HEK293 (cell line): Measurements from ENCODE around the gene MAML3.
A peak's percentile ranks its signal among the peaks of the same experiment; 100 is the strongest.

Experiments used
- KLF10 ChIP-seq: fragments of 450-650 bp; IDR thresholded peaks from 2 replicates; pipeline ENCODE4 v1.5.1; 2018; ENCODE audit warnings: missing biosample characterization, mild to moderate bottlenecking, missing genetic modification characterization
- SALL2 ChIP-seq: fragments of 450-650 bp; formaldehyde crosslinking; IDR thresholded peaks from 2 replicates; pipeline ENCODE4 v1.5.0; 2017; ENCODE audit warnings: missing biosample characterization, mild to moderate bottlenecking, missing genetic modification characterization, borderline replicate concordance
- SETDB1 ChIP-seq: IDR thresholded peaks from one replicate; pipeline ENCODE4 v1.6.1; 2017; ENCODE audit warnings: mild to moderate bottlenecking, low read length, moderate library complexity, mixed read lengths; ENCODE audit not compliant: insufficient read length
- SP7 ChIP-seq: fragments of 450-650 bp; formaldehyde crosslinking; IDR thresholded peaks from 2 replicates; pipeline ENCODE4 v1.5.1; 2016; ENCODE audit warnings: missing biosample characterization, missing genetic modification characterization
- TRIM28 ChIP-seq: IDR thresholded peaks from 2 replicates; pipeline ENCODE4 v1.6.1; 2011; ENCODE audit warnings: low read length, control low read depth, borderline replicate concordance
- WT1 ChIP-seq: fragments of 450-650 bp; formaldehyde crosslinking; IDR thresholded peaks from 2 replicates; pipeline ENCODE4 v1.5.1; 2016; ENCODE audit warnings: missing biosample characterization, missing genetic modification characterization
- ZBTB6 ChIP-seq: fragments of 450-650 bp; formaldehyde crosslinking; IDR thresholded peaks from 2 replicates; pipeline ENCODE4 v1.5.1; 2017; ENCODE audit warnings: missing biosample characterization, missing genetic modification characterization
- ZBTB7A ChIP-seq: fragments of 450-650 bp; formaldehyde crosslinking; IDR thresholded peaks from 2 replicates; pipeline ENCODE4 v1.5.1; 2016; ENCODE audit warnings: low read depth, missing biosample characterization, missing genetic modification characterization
- ZNF175 ChIP-seq: fragments of 450-650 bp; formaldehyde crosslinking; IDR thresholded peaks from 2 replicates; pipeline ENCODE4 v1.5.1; 2016; ENCODE audit warnings: missing biosample characterization, missing genetic modification characterization
- ZNF184 ChIP-seq: fragments of 450-650 bp; IDR thresholded peaks from 2 replicates; pipeline ENCODE4 v1.5.1; 2018; ENCODE audit warnings: missing biosample characterization, mild to moderate bottlenecking, missing genetic modification characterization
- ZNF37A ChIP-seq: fragments of 450-650 bp; IDR thresholded peaks from 2 replicates; pipeline ENCODE4 v1.5.1; 2018; ENCODE audit warnings: missing biosample characterization, missing genetic modification characterization
- ZNF549 ChIP-seq: fragments of 450-650 bp; IDR thresholded peaks from 2 replicates; pipeline ENCODE4 v1.5.1; 2018; ENCODE audit warnings: missing biosample characterization, missing genetic modification characterization, mild to moderate bottlenecking, inconsistent platforms, moderate library complexity
- ZNF623 ChIP-seq: fragments of 450-650 bp; formaldehyde crosslinking; IDR thresholded peaks from 2 replicates; pipeline ENCODE4 v1.5.1; 2016; ENCODE audit warnings: missing biosample characterization, missing genetic modification characterization
- ZNF660 ChIP-seq: fragments of 450-650 bp; IDR thresholded peaks from 2 replicates; pipeline ENCODE4 v1.5.1; 2018; ENCODE audit warnings: missing biosample characterization, mild to moderate bottlenecking, missing genetic modification characterization
- ZNF776 ChIP-seq: fragments of 450-650 bp; formaldehyde crosslinking; IDR thresholded peaks from 2 replicates; pipeline ENCODE4 v1.5.0; 2017; ENCODE audit warnings: missing biosample characterization, missing genetic modification characterization, borderline replicate concordance
- ZNF792 ChIP-seq: fragments of 450-650 bp; formaldehyde crosslinking; IDR thresholded peaks from 2 replicates; pipeline ENCODE4 v1.5.1; 2016; ENCODE audit warnings: missing biosample characterization, missing genetic modification characterization
- TF ChIP-seq, protein P1 (sequence below): fragments of 450-650 bp; formaldehyde crosslinking; IDR thresholded peaks from 2 replicates; pipeline ENCODE4 v1.5.1; 2016; ENCODE audit warnings: missing biosample characterization, missing genetic modification characterization
- TF ChIP-seq, protein P2 (sequence below): fragments of 450-650 bp; formaldehyde crosslinking; IDR thresholded peaks from 2 replicates; pipeline ENCODE4 v1.5.1; 2017; ENCODE audit warnings: missing biosample characterization, missing genetic modification characterization
- TF ChIP-seq, protein P3 (sequence below): fragments of 450-650 bp; formaldehyde crosslinking; IDR thresholded peaks from 2 replicates; pipeline ENCODE4 v1.5.1; 2016; ENCODE audit warnings: missing biosample characterization, missing genetic modification characterization
- TF ChIP-seq, protein P4 (sequence below): fragments of 450-650 bp; IDR thresholded peaks from 2 replicates; pipeline ENCODE4 v1.5.1; 2018; ENCODE audit warnings: missing biosample characterization, mild to moderate bottlenecking, missing genetic modification characterization
- TF ChIP-seq, protein P5 (sequence below): fragments of 450-650 bp; formaldehyde crosslinking; IDR thresholded peaks from 2 replicates; pipeline ENCODE4 v1.5.1; 2016; ENCODE audit warnings: missing biosample characterization, missing genetic modification characterization
- TF ChIP-seq, protein P6 (sequence below): fragments of 450-650 bp; formaldehyde crosslinking; optimal IDR thresholded peaks from 2 replicates; pipeline ENCODE3; 2016; ENCODE audit warnings: missing biosample characterization, mild to moderate bottlenecking, missing genetic modification characterization

Gene MAML3

DNA sequence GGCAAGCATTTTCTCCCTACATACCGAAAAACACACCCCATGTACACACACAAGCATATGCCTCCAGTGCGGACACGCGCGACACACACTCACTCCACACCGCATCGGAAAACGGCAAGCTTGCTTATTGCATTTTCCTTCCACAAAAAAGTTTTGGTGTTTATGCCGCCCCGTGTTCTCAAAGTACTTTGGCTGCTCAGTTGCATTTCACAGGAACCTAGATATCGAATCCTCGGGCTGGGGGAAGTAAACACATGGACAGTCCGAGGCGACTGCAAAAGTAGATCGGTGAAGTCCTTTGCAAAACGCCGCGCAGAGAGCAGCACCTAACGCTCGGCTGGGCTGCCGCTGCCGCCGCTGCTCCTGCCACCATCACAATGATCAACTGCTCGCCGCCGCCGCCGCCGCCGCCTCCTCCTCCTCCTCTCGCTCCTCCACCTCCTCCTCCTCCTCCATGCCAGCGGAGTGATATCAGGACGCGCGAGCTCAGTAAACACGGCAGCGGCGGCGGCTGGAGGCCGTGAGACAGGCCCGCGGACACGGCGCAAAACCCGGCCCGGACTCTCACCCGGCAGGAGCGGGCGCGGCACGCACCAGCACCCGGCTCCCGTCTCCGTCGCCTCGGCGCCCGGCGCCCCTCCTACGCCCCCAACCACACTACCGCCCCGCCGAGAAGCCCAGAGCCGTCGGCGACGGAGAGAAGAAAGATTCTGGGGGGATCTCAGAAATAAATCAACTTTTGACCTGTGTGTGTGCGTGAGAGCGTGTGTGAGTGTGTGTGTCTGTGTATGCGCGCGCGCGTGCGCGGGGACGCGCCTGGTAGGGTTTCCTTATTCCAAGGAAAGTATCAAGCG lies at the start of gene MAML3 (continued):
- TF ChIP-seq, protein P1, sequence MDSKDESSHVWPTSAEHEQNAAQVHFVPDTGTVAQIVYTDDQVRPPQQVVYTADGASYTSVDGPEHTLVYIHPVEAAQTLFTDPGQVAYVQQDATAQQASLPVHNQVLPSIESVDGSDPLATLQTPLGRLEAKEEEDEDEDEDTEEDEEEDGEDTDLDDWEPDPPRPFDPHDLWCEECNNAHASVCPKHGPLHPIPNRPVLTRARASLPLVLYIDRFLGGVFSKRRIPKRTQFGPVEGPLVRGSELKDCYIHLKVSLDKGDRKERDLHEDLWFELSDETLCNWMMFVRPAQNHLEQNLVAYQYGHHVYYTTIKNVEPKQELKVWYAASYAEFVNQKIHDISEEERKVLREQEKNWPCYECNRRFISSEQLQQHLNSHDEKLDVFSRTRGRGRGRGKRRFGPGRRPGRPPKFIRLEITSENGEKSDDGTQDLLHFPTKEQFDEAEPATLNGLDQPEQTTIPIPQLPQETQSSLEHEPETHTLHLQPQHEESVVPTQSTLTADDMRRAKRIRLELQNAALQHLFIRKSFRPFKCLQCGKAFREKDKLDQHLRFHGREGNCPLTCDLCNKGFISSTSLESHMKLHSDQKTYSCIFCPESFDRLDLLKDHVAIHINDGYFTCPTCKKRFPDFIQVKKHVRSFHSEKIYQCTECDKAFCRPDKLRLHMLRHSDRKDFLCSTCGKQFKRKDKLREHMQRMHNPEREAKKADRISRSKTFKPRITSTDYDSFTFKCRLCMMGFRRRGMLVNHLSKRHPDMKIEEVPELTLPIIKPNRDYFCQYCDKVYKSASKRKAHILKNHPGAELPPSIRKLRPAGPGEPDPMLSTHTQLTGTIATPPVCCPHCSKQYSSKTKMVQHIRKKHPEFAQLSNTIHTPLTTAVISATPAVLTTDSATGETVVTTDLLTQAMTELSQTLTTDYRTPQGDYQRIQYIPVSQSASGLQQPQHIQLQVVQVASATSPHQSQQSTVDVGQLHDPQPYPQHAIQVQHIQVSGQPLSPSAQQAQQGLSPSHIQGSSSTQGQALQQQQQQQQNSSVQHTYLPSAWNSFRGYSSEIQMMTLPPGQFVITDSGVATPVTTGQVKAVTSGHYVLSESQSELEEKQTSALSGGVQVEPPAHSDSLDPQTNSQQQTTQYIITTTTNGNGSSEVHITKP = peak; percentile 25; the same call in 1 of the 2 replicates
- TF ChIP-seq, protein P2, sequence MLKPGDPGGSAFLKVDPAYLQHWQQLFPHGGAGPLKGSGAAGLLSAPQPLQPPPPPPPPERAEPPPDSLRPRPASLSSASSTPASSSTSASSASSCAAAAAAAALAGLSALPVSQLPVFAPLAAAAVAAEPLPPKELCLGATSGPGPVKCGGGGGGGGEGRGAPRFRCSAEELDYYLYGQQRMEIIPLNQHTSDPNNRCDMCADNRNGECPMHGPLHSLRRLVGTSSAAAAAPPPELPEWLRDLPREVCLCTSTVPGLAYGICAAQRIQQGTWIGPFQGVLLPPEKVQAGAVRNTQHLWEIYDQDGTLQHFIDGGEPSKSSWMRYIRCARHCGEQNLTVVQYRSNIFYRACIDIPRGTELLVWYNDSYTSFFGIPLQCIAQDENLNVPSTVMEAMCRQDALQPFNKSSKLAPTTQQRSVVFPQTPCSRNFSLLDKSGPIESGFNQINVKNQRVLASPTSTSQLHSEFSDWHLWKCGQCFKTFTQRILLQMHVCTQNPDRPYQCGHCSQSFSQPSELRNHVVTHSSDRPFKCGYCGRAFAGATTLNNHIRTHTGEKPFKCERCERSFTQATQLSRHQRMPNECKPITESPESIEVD (tag by site-specific recombination) = peak; percentile 37; the same call in 1 of the 2 replicates
- TF ChIP-seq, protein P3, sequence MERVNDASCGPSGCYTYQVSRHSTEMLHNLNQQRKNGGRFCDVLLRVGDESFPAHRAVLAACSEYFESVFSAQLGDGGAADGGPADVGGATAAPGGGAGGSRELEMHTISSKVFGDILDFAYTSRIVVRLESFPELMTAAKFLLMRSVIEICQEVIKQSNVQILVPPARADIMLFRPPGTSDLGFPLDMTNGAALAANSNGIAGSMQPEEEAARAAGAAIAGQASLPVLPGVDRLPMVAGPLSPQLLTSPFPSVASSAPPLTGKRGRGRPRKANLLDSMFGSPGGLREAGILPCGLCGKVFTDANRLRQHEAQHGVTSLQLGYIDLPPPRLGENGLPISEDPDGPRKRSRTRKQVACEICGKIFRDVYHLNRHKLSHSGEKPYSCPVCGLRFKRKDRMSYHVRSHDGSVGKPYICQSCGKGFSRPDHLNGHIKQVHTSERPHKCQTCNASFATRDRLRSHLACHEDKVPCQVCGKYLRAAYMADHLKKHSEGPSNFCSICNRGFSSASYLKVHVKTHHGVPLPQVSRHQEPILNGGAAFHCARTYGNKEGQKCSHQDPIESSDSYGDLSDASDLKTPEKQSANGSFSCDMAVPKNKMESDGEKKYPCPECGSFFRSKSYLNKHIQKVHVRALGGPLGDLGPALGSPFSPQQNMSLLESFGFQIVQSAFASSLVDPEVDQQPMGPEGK (tag by site-specific recombination) = peak; percentile 56; the same call in 1 of the 2 replicates
- no peak for TF ChIP-seq SETDB1
- no peak for TF ChIP-seq TRIM28
- TF ChIP-seq ZBTB7A (tag by site-specific recombination) = 0 out of 2 replicates have a peak, but pooled peaks have one; percentile 41
- no peak; the same call in 1 of the 2 replicates for TF ChIP-seq SALL2
- peak; percentile 24 for TF ChIP-seq ZNF623 (tag by site-specific recombination)
- peak; percentile 96 for TF ChIP-seq ZNF660 (tag by site-specific recombination)
- TF ChIP-seq ZNF37A (tag by site-specific recombination) = no peak
- peak; percentile 60 for TF ChIP-seq WT1 (tag by site-specific recombination)
- no peak for TF ChIP-seq ZNF776
- peak; percentile 78; the same call in 1 of the 2 replicates for TF ChIP-seq ZNF184
- peak; percentile 91 for TF ChIP-seq ZBTB6
- TF ChIP-seq, protein P4, sequence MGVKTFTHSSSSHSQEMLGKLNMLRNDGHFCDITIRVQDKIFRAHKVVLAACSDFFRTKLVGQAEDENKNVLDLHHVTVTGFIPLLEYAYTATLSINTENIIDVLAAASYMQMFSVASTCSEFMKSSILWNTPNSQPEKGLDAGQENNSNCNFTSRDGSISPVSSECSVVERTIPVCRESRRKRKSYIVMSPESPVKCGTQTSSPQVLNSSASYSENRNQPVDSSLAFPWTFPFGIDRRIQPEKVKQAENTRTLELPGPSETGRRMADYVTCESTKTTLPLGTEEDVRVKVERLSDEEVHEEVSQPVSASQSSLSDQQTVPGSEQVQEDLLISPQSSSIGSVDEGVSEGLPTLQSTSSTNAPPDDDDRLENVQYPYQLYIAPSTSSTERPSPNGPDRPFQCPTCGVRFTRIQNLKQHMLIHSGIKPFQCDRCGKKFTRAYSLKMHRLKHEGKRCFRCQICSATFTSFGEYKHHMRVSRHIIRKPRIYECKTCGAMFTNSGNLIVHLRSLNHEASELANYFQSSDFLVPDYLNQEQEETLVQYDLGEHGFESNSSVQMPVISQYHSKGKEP (tag by site-specific recombination) = peak; percentile 68
- TF ChIP-seq SP7 = peak; percentile 84
- TF ChIP-seq KLF10 (tag by site-specific recombination) = peak; percentile 73; the same call in 1 of the 2 replicates
- TF ChIP-seq, protein P5, sequence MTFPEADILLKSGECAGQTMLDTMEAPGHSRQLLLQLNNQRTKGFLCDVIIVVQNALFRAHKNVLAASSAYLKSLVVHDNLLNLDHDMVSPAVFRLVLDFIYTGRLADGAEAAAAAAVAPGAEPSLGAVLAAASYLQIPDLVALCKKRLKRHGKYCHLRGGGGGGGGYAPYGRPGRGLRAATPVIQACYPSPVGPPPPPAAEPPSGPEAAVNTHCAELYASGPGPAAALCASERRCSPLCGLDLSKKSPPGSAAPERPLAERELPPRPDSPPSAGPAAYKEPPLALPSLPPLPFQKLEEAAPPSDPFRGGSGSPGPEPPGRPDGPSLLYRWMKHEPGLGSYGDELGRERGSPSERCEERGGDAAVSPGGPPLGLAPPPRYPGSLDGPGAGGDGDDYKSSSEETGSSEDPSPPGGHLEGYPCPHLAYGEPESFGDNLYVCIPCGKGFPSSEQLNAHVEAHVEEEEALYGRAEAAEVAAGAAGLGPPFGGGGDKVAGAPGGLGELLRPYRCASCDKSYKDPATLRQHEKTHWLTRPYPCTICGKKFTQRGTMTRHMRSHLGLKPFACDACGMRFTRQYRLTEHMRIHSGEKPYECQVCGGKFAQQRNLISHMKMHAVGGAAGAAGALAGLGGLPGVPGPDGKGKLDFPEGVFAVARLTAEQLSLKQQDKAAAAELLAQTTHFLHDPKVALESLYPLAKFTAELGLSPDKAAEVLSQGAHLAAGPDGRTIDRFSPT (tag by site-specific recombination) = peak; percentile 87
- no peak for TF ChIP-seq ZNF792 (tag by site-specific recombination)
- no peak for TF ChIP-seq ZNF175 (tag by site-specific recombination)
- TF ChIP-seq ZNF549 = no peak
- TF ChIP-seq, protein P6, sequence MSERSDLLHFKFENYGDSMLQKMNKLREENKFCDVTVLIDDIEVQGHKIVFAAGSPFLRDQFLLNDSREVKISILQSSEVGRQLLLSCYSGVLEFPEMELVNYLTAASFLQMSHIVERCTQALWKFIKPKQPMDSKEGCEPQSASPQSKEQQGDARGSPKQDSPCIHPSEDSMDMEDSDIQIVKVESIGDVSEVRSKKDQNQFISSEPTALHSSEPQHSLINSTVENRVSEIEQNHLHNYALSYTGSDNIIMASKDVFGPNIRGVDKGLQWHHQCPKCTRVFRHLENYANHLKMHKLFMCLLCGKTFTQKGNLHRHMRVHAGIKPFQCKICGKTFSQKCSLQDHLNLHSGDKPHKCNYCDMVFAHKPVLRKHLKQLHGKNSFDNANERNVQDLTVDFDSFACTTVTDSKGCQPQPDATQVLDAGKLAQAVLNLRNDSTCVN (tag by site-specific recombination) = peak; percentile 99
